Skeletal muscle cell (primary cell): ENCODE data around the gene UFSP1.

ENCODE experiments used
- DNase-seq: peaks from one replicate; pipeline ENCODE4 v3.0.0-alpha.2; 2010; ENCODE audit warnings: low read depth
- H3K4me3 ChIP-seq: 2 replicates; pipeline ENCODE4 v1.5.1; 2011; ENCODE audit warnings: low read depth, mild to moderate bottlenecking, control low read depth, low read length, moderate library complexity

The UFSP1 gene

GRCh38 chr7:100885440-100886141 lies 3.9 kb downstream of the UFSP1 start:
- no peak overlapping the region for H3K4me3 ChIP-seq

GRCh38 chr7:100884736-100885439 lies 4.6 kb downstream of the UFSP1 start:
- no peak for DNase-seq
- H3K4me3 ChIP-seq: no peak overlapping the region

More at GRCh38 chr7:100885440-100886141, 3.9 kb downstream of the UFSP1 start:
- no peak for DNase-seq

- no peak for DNase-seq
- no peak overlapping the region for H3K4me3 ChIP-seq
These were observed 6.6 kb downstream of the UFSP1 start for GRCh38 chr7:100882785-100883526.

GRCh38 chr7:100882201-100882600 lies 7.3 kb downstream of the UFSP1 start:
- DNase-seq: no peak
- H3K4me3 ChIP-seq: no peak overlapping the region

- no peak for DNase-seq
- no peak overlapping the region for H3K4me3 ChIP-seq
These were observed 8.4 kb downstream of the UFSP1 start for GRCh38 chr7:100881136-100881535.

GRCh38 chr7:100880645-100881044 lies 8.9 kb downstream of the UFSP1 start:
- no peak overlapping the region for H3K4me3 ChIP-seq
- DNase-seq: no peak

GRCh38 chr7:100879685-100880261 lies 9.7 kb downstream of the UFSP1 start:
- H3K4me3 ChIP-seq: no peak overlapping the region
- DNase-seq: no peak

- no peak for DNase-seq
- no peak overlapping the region for H3K4me3 ChIP-seq
These were observed 10.8 kb downstream of the UFSP1 start for GRCh38 chr7:100878685-100879084.

GRCh38 chr7:100878013-100878412 lies 11.5 kb downstream of the UFSP1 start:
- no peak for DNase-seq
- H3K4me3 ChIP-seq: no peak overlapping the region

GRCh38 chr7:100875356-100875751 lies 14.2 kb downstream of the UFSP1 start:
- peak overlapping the region; percentile 82 for H3K4me3 ChIP-seq
- DNase-seq: no peak

- peak within 1 kb of the TSS; percentile 82 for H3K4me3 ChIP-seq
- peak; percentile 94 for DNase-seq
These were observed 14.7 kb downstream of the UFSP1 start, which contains the start of gene SRRT for GRCh38 chr7:100874577-100875355. SRRT (plus strand) TSS chr7:100875103; CDS start chr7:100875591, 488 bp downstream.

GRCh38 chr7:100874300-100874576 lies 15.3 kb downstream of the UFSP1 start:
- no peak for DNase-seq
- H3K4me3 ChIP-seq: peak overlapping the region; percentile 82

GRCh38 chr7:100873599-100874299 lies 15.8 kb downstream of the UFSP1 start:
- DNase-seq: no peak
- peak overlapping the region; percentile 82 for H3K4me3 ChIP-seq

GRCh38 chr7:100867776-100868485 lies 21.6 kb downstream of the UFSP1 start:
- DNase-seq: no peak

GRCh38 chr7:100867040-100867775 lies 22.3 kb downstream of the UFSP1 start, which contains the start of gene TRIP6:
TRIP6 (plus strand) TSS chr7:100867387; CDS start chr7:100867498, 111 bp downstream.
- H3K4me3 ChIP-seq: peak within 1 kb of the TSS; percentile 96
- DNase-seq: peak; percentile 82

More at GRCh38 chr7:100867776-100868485, 21.6 kb downstream of the UFSP1 start:
- H3K4me3 ChIP-seq: peak overlapping the region; percentile 96

- H3K4me3 ChIP-seq: peak overlapping the region; percentile 96
- no peak for DNase-seq
These were observed 22.8 kb downstream of the UFSP1 start for GRCh38 chr7:100866729-100867039.

GRCh38 chr7:100865938-100866728 lies 23.4 kb downstream of the UFSP1 start:
- DNase-seq: no peak
- H3K4me3 ChIP-seq: no peak overlapping the region
